ENCODE measurements around the gene AP1S1.

Gene AP1S1

DNA sequence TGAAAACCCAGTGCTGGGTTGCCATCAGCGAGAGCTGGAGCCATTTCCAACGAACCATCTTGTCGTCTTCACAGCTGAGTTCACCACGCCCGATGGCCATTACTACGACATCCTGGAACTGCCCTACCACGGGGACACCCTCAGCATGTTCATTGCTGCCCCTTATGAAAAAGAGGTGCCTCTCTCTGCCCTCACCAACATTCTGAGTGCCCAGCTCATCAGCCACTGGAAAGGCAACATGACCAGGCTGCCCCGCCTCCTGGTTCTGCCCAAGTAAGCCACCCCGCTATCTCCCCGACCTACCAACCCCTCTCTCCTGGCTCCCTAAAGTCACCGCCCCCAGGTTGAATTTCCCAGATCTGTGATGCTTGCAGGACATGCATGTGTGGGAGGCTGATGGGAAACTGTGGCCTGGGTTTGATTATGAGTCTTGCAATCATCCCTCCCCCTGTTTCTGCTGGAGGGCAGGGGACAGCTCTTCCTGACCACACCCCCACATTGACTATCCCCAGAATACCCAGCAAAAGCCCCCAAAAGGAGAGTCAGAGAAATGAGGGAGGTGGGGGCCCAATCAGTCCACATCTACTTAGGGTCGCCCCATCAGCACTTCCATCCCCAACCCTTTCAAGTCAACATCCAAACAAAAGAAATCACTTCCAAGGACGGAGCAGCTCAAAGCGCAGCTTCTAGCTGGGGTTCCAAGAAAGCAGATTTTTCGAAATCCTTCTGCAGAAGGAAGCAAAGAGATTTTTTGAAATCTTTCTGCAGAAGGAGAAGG lies 20.5 kb upstream of the AP1S1 start:
- peak; percentile 70 for DNase-seq (ENCODE audit: low read depth)
- H3K4me3 ChIP-seq (replicated peaks; ENCODE audit: low read depth, low read length), result peak overlapping the region; percentile 42
- TF ChIP-seq, protein P1, sequence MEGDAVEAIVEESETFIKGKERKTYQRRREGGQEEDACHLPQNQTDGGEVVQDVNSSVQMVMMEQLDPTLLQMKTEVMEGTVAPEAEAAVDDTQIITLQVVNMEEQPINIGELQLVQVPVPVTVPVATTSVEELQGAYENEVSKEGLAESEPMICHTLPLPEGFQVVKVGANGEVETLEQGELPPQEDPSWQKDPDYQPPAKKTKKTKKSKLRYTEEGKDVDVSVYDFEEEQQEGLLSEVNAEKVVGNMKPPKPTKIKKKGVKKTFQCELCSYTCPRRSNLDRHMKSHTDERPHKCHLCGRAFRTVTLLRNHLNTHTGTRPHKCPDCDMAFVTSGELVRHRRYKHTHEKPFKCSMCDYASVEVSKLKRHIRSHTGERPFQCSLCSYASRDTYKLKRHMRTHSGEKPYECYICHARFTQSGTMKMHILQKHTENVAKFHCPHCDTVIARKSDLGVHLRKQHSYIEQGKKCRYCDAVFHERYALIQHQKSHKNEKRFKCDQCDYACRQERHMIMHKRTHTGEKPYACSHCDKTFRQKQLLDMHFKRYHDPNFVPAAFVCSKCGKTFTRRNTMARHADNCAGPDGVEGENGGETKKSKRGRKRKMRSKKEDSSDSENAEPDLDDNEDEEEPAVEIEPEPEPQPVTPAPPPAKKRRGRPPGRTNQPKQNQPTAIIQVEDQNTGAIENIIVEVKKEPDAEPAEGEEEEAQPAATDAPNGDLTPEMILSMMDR (IDR thresholded peaks at IDR 0.05; ENCODE audit: low read length, missing control alignments), result no peak

DNA sequence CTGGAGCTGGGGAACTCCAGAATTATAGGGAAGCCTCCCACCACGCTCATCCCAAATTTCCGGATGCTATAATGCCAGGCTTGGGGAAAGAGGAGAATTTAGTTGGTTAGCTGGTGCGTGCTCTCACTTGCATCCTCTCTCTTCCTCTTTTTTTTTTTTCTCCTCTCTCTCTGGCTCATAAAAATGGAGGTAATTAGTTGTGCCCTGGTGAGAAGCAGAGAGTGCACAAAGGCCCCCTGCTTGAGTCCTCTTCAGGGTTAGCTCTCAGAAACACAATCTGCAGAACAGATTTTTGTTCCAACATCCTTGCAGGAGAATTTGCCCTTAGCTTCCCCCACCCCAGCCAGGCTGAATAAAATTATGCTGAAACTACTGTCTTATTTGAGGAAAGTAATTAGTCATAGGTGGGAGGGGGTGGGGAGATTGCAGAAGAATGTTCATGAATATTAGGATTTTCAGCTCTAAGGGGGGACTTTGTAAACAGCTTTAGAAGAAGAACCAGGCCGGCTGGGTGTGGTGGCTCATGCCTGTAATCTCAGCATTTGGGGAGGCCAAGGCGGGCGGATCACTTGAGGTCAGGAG lies 19.8 kb upstream of the AP1S1 start:
- peak; percentile 65 for DNase-seq (ENCODE audit: low read depth)
- peak overlapping the region; percentile 42 for H3K4me3 ChIP-seq (replicated peaks; ENCODE audit: low read depth, low read length)
- TF ChIP-seq, protein P1 (IDR thresholded peaks at IDR 0.05; ENCODE audit: low read length, missing control alignments), result no peak

DNA sequence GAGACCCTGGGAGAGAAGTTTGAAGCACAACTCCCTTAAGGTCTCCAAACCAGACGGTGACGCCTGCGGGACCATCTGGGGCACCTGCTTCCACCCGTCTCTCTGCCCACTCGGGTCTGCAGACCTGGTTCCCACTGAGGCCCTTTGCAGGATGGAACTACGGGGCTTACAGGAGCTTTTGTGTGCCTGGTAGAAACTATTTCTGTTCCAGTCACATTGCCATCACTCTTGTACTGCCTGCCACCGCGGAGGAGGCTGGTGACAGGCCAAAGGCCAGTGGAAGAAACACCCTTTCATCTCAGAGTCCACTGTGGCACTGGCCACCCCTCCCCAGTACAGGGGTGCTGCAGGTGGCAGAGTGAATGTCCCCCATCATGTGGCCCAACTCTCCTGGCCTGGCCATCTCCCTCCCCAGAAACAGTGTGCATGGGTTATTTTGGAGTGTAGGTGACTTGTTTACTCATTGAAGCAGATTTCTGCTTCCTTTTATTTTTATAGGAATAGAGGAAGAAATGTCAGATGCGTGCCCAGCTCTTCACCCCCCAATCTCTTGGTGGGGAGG lies 16.5 kb upstream of the AP1S1 start:
- peak; percentile 67 for DNase-seq (ENCODE audit: low read depth)
- no peak overlapping the region for H3K4me3 ChIP-seq (replicated peaks; ENCODE audit: low read depth, low read length)
- TF ChIP-seq, protein P1 (IDR thresholded peaks at IDR 0.05; ENCODE audit: low read length, missing control alignments), result no peak

DNA sequence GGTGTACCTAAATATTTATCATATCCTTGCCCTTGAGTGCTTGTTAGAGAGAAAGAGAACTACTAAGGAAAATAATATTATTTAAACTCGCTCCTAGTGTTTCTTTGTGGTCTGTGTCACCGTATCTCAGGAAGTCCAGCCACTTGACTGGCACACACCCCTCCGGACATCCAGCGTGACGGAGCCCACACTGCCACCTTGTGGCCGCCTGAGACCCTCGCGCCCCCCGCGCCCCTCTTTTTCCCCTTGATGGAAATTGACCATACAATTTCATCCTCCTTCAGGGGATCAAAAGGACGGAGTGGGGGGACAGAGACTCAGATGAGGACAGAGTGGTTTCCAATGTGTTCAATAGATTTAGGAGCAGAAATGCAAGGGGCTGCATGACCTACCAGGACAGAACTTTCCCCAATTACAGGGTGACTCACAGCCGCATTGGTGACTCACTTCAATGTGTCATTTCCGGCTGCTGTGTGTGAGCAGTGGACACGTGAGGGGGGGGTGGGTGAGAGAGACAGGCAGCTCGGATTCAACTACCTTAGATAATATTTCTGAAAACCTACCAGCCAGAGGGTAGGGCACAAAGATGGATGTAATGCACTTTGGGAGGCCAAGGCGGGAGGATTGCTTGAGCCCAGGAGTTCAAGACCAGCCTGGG lies 15.9 kb upstream of the AP1S1 start:
- no peak overlapping the region for H3K4me3 ChIP-seq (replicated peaks; ENCODE audit: low read depth, low read length)
- peak; percentile 97 for DNase-seq (ENCODE audit: low read depth)
- TF ChIP-seq, protein P1 (IDR thresholded peaks at IDR 0.05; ENCODE audit: low read length, missing control alignments), result peak; percentile 40

DNA sequence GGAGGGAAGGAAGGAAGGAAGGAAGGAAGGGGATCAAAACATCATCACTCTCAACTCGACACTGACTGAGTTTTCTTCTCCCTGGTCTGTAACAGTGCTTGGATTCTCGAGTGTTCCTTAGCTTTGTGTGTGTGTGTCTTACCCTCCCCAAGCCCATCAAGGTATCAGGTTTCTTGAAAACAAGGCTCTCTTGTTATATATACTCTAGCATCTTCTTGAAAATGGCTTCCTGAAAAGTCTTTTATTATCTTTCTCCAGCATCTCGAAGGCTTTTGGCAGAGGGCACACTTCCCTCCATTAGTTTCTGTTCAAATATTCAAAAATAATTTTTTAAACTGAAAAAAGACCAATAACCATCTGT lies 14.0 kb upstream of the AP1S1 start:
- DNase-seq (ENCODE audit: low read depth), result peak; percentile 78
- H3K4me3 ChIP-seq (replicated peaks; ENCODE audit: low read depth, low read length), result no peak overlapping the region
- TF ChIP-seq, protein P1 (IDR thresholded peaks at IDR 0.05; ENCODE audit: low read length, missing control alignments), result no peak

DNA sequence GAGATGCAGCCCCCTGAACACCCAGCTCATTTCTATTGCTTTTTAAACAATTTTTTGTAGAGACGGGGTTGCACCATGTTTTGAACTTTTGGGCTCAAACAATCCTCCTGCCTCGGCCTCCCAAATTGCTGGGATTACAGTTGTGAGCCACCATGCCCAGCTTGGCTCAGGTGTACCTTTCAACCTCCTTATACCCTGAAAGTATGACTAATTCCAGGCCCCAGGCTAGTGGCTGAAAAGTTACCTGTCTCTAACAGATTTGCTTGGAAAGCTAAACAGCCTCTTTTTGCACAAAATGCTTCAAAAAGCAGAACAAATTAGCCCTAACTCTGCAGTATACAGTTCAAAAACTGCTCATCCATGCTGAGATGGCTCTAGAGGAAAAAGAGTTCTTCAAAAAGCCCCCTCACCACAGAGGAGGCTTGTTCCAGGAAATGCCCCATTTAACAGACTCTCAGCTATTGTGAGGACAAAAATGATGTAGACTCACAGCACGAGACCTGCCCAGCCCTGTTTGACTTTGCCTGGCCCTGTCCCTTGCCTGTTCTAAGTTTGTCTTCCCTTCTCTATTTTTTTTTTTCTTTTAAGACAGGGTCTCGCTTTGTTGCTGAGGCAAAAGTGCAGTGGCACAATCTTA lies 13.4 kb upstream of the AP1S1 start:
- peak; percentile 52 for DNase-seq (ENCODE audit: low read depth)
- H3K4me3 ChIP-seq (replicated peaks; ENCODE audit: low read depth, low read length), result no peak overlapping the region
- TF ChIP-seq, protein P1 (IDR thresholded peaks at IDR 0.05; ENCODE audit: low read length, missing control alignments), result no peak

Data from fibroblast of pulmonary artery (primary cell).